ENCODE data around the gene KHDC4.
A peak's percentile ranks its signal among the peaks of the same experiment; 100 is the strongest.

DNA sequence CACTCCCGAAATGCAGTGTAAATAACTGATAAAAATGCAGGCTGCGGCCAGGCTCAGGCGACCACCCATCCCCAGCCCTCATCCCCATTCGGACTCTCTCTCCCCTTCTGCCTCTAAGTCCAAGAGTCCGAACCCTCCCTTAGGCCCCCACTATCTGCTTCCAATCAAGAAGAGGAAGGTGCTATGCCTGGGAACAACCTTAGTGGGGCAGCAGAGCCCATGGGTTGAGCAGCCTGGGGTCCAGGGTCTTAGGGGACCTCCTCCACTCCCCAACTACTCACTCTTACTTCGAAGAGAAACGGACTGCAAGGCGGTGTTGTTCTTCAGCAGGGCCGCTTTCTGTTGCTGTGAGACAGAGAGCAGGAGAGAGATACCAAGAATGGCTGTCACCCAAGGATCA is 31.9 kb upstream of the KHDC4 start:
- TF ChIP-seq, protein P1, sequence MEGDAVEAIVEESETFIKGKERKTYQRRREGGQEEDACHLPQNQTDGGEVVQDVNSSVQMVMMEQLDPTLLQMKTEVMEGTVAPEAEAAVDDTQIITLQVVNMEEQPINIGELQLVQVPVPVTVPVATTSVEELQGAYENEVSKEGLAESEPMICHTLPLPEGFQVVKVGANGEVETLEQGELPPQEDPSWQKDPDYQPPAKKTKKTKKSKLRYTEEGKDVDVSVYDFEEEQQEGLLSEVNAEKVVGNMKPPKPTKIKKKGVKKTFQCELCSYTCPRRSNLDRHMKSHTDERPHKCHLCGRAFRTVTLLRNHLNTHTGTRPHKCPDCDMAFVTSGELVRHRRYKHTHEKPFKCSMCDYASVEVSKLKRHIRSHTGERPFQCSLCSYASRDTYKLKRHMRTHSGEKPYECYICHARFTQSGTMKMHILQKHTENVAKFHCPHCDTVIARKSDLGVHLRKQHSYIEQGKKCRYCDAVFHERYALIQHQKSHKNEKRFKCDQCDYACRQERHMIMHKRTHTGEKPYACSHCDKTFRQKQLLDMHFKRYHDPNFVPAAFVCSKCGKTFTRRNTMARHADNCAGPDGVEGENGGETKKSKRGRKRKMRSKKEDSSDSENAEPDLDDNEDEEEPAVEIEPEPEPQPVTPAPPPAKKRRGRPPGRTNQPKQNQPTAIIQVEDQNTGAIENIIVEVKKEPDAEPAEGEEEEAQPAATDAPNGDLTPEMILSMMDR (conservative IDR thresholded peaks at IDR 0.05 in 1 of 2, IDR thresholded peaks at IDR 0.05 in 1 of 2; ENCODE audit: extremely low read depth in 1 of 2, insufficient read depth in 1 of 2, low read depth in 1 of 2, low read length in 2 of 2), result peak in 1 of 2 donors; percentile 10
- no peak for TF ChIP-seq EZH2 (IDR thresholded peaks at IDR 0.05; ENCODE audit: borderline replicate concordance, low read length)
